ENCODE measurements around the gene CFAP97.

The CFAP97 gene

GRCh38 chr4:185196437-185196836 is 7.4 kb downstream of the CFAP97 start:
- POLR2A ChIA-PET = interaction anchor here (1.1 kb wide), 1 partner anchor 22 kb away, joined by 4 read pairs; no protein-coding TSS in a partner anchor
- DNase-seq (ENCODE audit: low read depth, low spot score) = no peak
- CTCF ChIA-PET = interaction anchor here (0.9 to 11.2 kb wide), 3 partner anchors 12 to 401 kb away, joined by 3 to 121 read pairs (median 5); partner anchors contain the start of gene SNX25
- H3K4me3 ChIP-seq (ENCODE audit: low read depth, low read length) = no peak overlapping the region
- no peak for TF ChIP-seq CTCF (IDR thresholded peaks at IDR 0.05; ENCODE audit: insufficient read depth, low read length, missing control alignments)

- ChIA-PET CTCF (interaction anchor here (11.2 kb wide), 1 partner anchor 11 kb away, joined by 121 read pairs; no protein-coding TSS in a partner anchor), POLR2A (no interaction called here)
- no peak for DNase-seq (ENCODE audit: low read depth, low spot score)
- no peak overlapping the region for H3K4me3 ChIP-seq (ENCODE audit: low read depth, low read length)
- no peak for TF ChIP-seq CTCF (IDR thresholded peaks at IDR 0.05; ENCODE audit: insufficient read depth, low read length, missing control alignments)
These were observed 8.6 kb downstream of the CFAP97 start for GRCh38 chr4:185194924-185195888.

- no peak overlapping the region for H3K4me3 ChIP-seq (ENCODE audit: low read depth, low read length)
- TF ChIP-seq CTCF (IDR thresholded peaks at IDR 0.05; ENCODE audit: insufficient read depth, low read length, missing control alignments) = no peak
- CTCF ChIA-PET = interaction anchor here (11.2 kb wide), 1 partner anchor 8 kb away, joined by 121 read pairs; no protein-coding TSS in a partner anchor
- POLR2A ChIA-PET = no interaction called here
- DNase-seq (ENCODE audit: low read depth, low spot score) = no peak
These were observed 11.7 kb downstream of the CFAP97 start for GRCh38 chr4:185192059-185192458.

- TF ChIP-seq CTCF (IDR thresholded peaks at IDR 0.05; ENCODE audit: insufficient read depth, low read length, missing control alignments) = no peak
- DNase-seq (ENCODE audit: low read depth, low spot score) = no peak
- CTCF ChIA-PET = no interaction called here
- no peak overlapping the region for H3K4me3 ChIP-seq (ENCODE audit: low read depth, low read length)
- POLR2A ChIA-PET = no interaction called here
These were observed 13.4 kb downstream of the CFAP97 start for GRCh38 chr4:185190306-185190856.

- ChIA-PET CTCF (no interaction called here), POLR2A (no interaction called here)
- H3K4me3 ChIP-seq (ENCODE audit: low read depth, low read length) = no peak overlapping the region
- DNase-seq (ENCODE audit: low read depth, low spot score) = no peak
- no peak for TF ChIP-seq CTCF (IDR thresholded peaks at IDR 0.05; ENCODE audit: insufficient read depth, low read length, missing control alignments)
These were observed 14.0 kb downstream of the CFAP97 start for GRCh38 chr4:185189606-185190305.
